Measurements from ENCODE around the gene WFDC2.

- TF ChIP-seq POLR2A (IDR thresholded peaks at IDR 0.05; ENCODE audit: low read length) (no peak), GATA1 (IDR thresholded peaks at IDR 0.05; ENCODE audit: low read depth, low read length) (no peak)
Observed at GRCh38 chr20:45527294-45527693, 57.7 kb downstream of the WFDC2 start.
